ENCODE data around the gene SMARCA2. TPM values are rescaled to one million over a fixed set of nuclear protein-coding genes. Genes with fewer than 3 reads are reported as not detected.

SMARCA2 gene
- total and polyA plus RNA-seq, 9 of the 15 experiments (the other 6 are each of a cell fraction or from before 2014, with no cell fraction given): 8.0 to 34.8 (median 25.5) TPM

DNA sequence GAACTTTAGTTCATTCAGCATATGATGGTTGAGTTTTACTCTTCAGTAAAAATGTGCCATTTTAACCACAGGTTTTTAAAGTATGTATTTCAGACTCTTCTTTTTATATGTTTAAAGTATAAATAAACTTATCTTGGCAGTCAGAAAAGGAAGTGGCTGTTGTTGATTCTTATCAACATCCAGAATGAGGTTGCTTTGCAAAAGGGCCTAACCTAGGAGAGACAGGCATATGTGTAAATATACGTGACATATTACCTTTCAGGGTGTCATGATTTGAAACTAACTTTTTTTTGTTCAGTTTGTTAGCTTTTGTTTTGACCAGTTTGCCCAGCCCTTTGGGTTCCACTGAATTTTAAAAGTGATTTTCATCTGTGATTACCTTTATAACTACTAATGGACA lies 7.4 kb downstream of the SMARCA2 start (continued):
- TF ChIP-seq, protein P1, sequence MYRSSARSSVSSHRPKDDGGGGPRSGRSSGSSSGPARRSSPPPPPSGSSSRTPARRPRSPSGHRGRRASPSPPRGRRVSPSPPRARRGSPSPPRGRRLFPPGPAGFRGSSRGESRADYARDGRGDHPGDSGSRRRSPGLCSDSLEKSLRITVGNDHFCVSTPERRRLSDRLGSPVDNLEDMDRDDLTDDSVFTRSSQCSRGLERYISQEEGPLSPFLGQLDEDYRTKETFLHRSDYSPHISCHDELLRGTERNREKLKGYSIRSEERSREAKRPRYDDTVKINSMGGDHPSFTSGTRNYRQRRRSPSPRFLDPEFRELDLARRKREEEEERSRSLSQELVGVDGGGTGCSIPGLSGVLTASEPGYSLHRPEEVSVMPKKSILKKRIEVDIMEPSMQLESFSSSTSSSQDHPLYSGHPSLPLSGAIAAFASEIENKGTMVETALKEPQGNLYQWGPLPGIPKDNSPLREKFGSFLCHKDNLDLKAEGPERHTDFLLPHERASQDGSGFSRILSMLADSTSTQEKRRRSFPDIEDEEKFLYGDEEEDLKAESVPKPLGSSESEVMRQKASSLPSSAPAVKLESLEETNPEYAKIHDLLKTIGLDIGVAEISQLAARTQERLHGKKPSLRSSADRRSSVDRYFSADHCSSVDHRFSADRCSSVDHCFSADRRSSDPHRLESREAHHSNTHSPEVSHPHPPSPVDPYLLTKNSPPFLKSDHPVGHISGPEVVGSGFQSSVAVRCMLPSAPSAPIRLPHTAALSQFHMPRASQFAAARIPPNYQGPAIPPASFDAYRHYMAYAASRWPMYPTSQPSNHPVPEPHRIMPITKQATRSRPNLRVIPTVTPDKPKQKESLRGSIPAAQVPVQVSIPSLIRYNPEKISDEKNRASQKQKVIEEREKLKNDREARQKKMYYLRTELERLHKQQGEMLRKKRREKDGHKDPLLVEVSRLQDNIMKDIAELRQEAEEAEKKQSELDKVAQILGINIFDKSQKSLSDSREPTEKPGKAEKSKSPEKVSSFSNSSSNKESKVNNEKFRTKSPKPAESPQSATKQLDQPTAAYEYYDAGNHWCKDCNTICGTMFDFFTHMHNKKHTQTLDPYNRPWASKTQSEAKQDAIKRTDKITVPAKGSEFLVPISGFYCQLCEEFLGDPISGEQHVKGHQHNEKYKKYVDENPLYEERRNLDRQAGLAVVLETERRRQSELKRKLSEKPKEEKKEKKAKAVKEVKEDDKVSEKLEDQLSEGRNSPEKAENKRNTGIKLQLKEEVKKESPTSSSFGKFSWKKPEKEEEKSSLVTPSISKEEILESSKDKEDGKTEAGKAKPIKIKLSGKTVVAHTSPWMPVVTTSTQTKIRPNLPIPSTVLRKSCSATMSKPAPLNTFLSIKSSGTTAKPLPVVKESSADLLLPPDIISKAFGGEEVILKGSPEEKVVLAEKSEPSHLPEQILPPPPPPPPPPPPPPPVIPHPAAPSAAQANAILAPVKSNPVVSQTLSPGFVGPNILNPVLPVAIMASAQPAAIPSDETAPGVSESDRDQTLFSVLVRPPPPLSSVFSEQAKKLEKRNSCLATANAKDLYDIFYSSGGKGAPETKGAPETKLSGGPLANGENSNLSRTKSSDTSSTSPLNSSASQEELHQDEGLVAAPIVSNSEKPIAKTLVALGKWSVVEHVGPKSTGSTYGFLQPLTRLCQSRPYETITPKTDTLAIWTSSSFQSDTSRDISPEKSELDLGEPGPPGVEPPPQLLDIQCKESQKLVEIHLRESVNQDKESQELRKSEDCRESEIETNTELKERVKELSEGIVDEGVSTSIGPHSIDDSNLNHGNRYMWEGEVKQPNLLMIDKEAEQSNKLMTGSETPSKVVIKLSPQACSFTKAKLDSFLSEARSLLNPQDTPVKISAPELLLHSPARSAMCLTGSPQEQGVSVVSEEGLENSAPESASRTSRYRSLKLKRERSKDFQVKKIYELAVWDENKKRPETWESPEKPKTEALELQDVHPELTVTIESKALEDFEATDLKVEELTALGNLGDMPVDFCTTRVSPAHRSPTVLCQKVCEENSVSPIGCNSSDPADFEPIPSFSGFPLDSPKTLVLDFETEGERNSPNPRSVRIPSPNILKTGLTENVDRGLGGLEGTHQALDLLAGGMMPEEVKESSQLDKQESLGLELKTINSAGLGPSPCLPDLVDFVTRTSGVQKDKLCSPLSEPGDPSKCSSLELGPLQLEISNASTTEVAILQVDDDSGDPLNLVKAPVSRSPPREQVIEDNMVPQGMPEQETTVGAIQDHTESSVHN (IDR thresholded peaks at IDR 0.05; ENCODE audit: borderline replicate concordance in 1 of 2, low read depth in 1 of 2): no peak
- TF ChIP-seq HMG20A (CRISPR knock-in tag; conservative IDR thresholded peaks at IDR 0.05) (no peak), ZEB2 (IDR thresholded peaks at IDR 0.05) (no peak), IFI16 (CRISPR knock-in tag; IDR thresholded peaks at IDR 0.05) (no peak), DACH1 (IDR thresholded peaks at IDR 0.05; ENCODE audit: partially characterized antibody) (no peak), ZNF354B (CRISPR knock-in tag; IDR thresholded peaks at IDR 0.05) (no peak), ZSCAN32 (CRISPR knock-in tag; IDR thresholded peaks at IDR 0.05) (no peak), NR2C2 (CRISPR knock-in tag; IDR thresholded peaks at IDR 0.05) (no peak), NR2C2 (tag; IDR thresholded peaks at IDR 0.05) (no peak), GTF2F1 (IDR thresholded peaks at IDR 0.05; ENCODE audit: low read depth, low read length) (no peak), E2F3 (CRISPR knock-in tag; IDR thresholded peaks at IDR 0.05) (no peak), SMAD1 (IDR thresholded peaks at IDR 0.05; ENCODE audit: low read depth, low read length, partially characterized antibody) (no peak), ZNF143 (CRISPR knock-in tag; IDR thresholded peaks at IDR 0.05) (no peak), TEAD4 (IDR thresholded peaks at IDR 0.05; ENCODE audit: low read length) (peak; percentile 13; the same call in 1 of the 2 replicates), TEAD4 (CRISPR knock-in tag; IDR thresholded peaks at IDR 0.05; ENCODE audit: borderline replicate concordance) (no peak), SRSF1 (IDR thresholded peaks at IDR 0.05; ENCODE audit: low read depth, low read length) (no peak), XRCC4 (IDR thresholded peaks at IDR 0.05; ENCODE audit: extremely low read depth, insufficient read depth, insufficient read length) (no peak), EGR1 (conservative IDR thresholded peaks at IDR 0.05) (no peak)
- TF ChIP-seq, protein P2, sequence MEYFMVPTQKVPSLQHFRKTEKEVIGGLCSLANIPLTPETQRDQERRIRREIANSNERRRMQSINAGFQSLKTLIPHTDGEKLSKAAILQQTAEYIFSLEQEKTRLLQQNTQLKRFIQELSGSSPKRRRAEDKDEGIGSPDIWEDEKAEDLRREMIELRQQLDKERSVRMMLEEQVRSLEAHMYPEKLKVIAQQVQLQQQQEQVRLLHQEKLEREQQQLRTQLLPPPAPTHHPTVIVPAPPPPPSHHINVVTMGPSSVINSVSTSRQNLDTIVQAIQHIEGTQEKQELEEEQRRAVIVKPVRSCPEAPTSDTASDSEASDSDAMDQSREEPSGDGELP (CRISPR knock-in tag; IDR thresholded peaks at IDR 0.05; ENCODE audit: borderline replicate concordance): no peak
- TF ChIP-seq, protein P3, sequence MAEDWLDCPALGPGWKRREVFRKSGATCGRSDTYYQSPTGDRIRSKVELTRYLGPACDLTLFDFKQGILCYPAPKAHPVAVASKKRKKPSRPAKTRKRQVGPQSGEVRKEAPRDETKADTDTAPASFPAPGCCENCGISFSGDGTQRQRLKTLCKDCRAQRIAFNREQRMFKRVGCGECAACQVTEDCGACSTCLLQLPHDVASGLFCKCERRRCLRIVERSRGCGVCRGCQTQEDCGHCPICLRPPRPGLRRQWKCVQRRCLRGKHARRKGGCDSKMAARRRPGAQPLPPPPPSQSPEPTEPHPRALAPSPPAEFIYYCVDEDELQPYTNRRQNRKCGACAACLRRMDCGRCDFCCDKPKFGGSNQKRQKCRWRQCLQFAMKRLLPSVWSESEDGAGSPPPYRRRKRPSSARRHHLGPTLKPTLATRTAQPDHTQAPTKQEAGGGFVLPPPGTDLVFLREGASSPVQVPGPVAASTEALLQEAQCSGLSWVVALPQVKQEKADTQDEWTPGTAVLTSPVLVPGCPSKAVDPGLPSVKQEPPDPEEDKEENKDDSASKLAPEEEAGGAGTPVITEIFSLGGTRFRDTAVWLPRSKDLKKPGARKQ (CRISPR knock-in tag; IDR thresholded peaks at IDR 0.05): no peak

All from K562 (cell line).